Neural cell (in vitro differentiated cells): ENCODE measurements around the gene TBC1D14.

Source experiments
- CTCF ChIP-seq: fragments of 450-650 bp; IDR thresholded peaks from 2 replicates; pipeline ENCODE4 v1.5.1; 2014; ENCODE audit warnings: antibody characterized with exemption, mild to moderate bottlenecking, moderate library complexity; ENCODE audit not compliant: poor library complexity, severe bottlenecking
- EP300 ChIP-seq: fragments of 450-650 bp; conservative IDR thresholded peaks from 2 replicates; pipeline ENCODE4 v1.6.1; 2014; ENCODE audit warnings: antibody characterized with exemption, mild to moderate bottlenecking, moderate library complexity; ENCODE audit not compliant: poor library complexity, severe bottlenecking
- EZH2 ChIP-seq: fragments of 200-600, 300-800 bp; shearing (Covaris generic), sonication (generic); IDR thresholded peaks from 2 replicates; pipeline ENCODE4 v1.6.1; 2014; ENCODE audit warnings: antibody characterized with exemption, low read length, borderline replicate concordance, mild to moderate bottlenecking; ENCODE audit not compliant: insufficient read depth, poor library complexity, severe bottlenecking
- POLR2AphosphoS5 ChIP-seq: IDR thresholded peaks from 2 replicates; pipeline ENCODE4 v1.6.1; 2012
- RAD21 ChIP-seq: fragments of 450-650 bp; conservative IDR thresholded peaks from 2 replicates; pipeline ENCODE4 v1.6.1; 2014; ENCODE audit warnings: antibody characterized with exemption, mild to moderate bottlenecking, moderate library complexity
- REST ChIP-seq: IDR thresholded peaks from 2 replicates; pipeline ENCODE4 v1.6.1; 2012; ENCODE audit warnings: borderline replicate concordance
- TAF1 ChIP-seq: IDR thresholded peaks from 2 replicates; pipeline ENCODE4 v1.6.1; 2012; ENCODE audit warnings: low read depth

- no peak for TF ChIP-seq CTCF
- TF ChIP-seq EP300 = no peak
- no peak for TF ChIP-seq POLR2AphosphoS5
- no peak for TF ChIP-seq EZH2
- no peak for TF ChIP-seq RAD21
- no peak for TF ChIP-seq TAF1
- no peak for TF ChIP-seq REST
These were observed 31.1 kb upstream of the TBC1D14 start for GRCh38 chr4:6878451-6879059.
